OCI-M2 (cell line): ENCODE data around the gene RAB3IL1.

Experiments
- DNase-seq: peaks from one replicate; lab custom pipeline; 2025; ENCODE audit not compliant: unreplicated experiment; lab: John Stamatoyannopoulos, UW

RAB3IL1 gene

GRCh38 chr11:61919705-61920631, 2.6 kb upstream of the RAB3IL1 start:
- peak; percentile 22 for DNase-seq

DNA sequence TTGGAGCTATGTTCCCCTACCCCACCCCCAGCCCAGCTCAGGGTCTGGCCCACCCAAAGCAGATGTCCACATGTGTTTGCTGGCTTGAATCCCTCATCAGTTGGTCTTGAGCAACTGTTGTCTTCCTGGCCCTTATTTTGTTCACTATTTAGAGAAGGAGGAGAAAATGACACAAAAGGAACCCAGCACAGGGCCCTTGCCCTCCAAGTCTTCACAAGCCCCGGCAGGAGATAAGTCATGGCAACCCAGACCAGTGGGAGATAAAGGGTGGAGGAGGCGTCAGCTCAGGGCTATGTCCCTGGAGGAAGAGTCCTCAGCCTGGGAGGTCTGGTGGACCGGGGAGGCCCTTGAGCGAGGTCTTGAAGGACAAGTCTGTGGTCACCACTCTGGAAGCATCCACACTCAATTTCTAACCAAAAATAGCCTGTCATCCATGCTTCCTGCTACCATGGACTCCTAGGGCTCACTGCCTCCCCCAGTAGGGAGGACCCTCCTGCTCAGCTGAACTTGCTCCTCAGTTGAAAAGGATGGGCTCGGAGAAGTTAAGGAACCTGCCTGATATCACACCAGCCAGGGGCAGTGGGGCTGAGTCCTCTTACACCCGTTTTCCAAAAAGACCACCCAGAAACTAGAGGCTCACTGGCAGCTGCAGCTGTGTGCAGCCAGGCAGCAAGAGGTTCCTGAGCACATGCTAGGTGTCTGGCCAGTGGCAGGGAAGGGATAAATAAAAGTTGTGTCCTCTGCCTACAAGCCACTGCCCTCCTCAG, 1.8 kb upstream of the RAB3IL1 start:
- peak; percentile 21 for DNase-seq

DNA sequence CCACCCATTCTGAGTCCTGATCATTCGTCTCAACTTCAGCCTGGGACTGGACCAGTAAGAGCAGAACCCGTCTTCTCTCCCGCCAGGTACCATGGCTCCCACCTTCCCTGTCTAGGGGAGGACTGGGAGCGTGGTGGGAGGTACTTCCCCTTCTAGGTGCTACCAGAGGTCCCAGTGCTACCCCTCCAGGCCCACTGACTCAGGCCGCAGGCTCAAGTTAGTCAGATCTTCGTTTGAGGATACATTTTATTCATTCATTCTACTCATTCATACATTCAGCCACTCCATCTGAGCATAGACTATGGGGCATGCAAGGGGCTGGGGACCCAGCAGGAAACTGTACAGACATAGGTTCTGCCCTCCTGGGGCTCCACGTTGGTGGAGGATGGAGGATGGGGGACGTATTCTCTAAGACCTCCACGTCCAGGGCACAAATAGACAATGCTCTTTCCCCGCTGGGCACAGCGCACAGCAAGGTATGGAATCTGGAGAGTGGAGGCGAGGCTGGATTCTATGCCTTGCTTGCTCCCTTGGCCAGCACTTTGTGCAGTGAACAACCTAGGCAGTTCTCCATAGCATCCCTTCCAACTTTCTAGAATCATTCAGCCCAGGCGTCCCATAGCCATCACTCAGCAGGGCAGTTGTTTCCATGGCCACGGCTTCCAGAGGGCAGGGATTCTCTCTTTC, 1.0 kb upstream of the RAB3IL1 start:
- no peak for DNase-seq

- DNase-seq, result no peak
These were observed 531 bp downstream of the RAB3IL1 start for GRCh38 chr11:61916737-61917333.

DNA sequence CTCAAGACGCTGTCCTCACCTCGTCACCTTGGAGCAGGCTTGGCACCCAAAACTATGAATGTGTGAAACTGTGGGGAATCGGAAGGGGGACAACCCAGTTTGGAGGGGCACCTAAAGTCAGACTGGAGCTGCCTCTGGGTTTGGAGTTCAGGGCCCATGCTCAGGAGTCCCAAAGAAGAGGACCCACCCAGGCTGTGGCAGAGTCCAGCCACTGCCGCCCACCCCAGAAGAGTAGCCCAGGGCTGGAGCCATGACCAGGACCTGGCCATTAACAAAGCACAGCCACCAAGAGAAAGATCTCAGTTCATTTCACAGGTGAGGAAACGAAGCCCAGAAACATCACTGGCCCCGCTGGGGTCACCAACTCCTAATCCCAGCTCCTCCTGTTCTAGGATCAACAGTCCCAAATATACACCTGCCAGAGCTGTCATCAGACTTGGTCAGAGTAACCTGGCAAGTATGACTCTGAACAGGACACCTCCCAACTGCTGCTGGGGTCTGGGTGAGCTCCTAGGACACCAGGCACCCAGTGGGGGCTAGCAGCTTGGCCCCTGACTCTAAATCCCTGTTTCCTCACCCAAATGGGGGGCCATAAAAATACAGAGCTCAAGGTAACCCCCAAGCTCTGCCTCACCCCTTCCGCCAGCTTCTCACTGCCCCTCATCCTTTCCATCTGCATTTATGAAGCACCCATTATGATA, 2.7 kb downstream of the RAB3IL1 start:
- no peak for DNase-seq

GRCh38 chr11:61913699-61914395, 3.5 kb downstream of the RAB3IL1 start:
- DNase-seq, result no peak

- DNase-seq, result no peak
These were observed 4.2 kb downstream of the RAB3IL1 start for GRCh38 chr11:61912991-61913698.

GRCh38 chr11:61912530-61912898, 4.9 kb downstream of the RAB3IL1 start:
- DNase-seq, result no peak

- DNase-seq, result no peak
These were observed 5.5 kb downstream of the RAB3IL1 start for GRCh38 chr11:61911701-61912529.

DNA sequence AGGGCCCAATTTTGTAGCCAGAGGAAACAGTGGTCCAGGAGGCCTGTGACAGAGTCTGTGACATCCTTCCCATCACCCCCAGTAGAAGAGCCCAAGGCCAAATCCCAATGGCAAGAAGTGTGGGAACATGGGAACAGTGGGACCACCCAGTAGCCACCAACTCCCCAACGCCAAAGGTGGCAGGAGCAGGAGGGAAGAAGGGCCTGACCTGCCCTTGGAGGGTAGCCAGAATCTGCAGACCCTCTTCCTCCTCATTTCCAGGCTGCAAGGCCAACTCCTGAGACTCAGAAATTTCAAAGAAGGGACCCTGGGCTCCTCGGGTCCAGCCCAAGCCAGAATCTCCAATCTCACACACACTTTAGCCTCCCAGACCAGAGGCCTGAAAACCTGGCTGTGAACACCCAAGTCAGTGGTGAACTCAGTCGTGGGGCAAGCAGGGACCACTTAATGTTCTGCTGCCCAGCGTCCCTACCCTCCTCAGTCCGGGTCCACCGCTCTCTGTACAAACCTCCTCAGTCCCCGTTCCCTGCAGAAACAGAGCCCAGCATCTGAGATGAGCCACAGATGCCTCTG, 6.2 kb downstream of the RAB3IL1 start:
- DNase-seq, result no peak

DNA sequence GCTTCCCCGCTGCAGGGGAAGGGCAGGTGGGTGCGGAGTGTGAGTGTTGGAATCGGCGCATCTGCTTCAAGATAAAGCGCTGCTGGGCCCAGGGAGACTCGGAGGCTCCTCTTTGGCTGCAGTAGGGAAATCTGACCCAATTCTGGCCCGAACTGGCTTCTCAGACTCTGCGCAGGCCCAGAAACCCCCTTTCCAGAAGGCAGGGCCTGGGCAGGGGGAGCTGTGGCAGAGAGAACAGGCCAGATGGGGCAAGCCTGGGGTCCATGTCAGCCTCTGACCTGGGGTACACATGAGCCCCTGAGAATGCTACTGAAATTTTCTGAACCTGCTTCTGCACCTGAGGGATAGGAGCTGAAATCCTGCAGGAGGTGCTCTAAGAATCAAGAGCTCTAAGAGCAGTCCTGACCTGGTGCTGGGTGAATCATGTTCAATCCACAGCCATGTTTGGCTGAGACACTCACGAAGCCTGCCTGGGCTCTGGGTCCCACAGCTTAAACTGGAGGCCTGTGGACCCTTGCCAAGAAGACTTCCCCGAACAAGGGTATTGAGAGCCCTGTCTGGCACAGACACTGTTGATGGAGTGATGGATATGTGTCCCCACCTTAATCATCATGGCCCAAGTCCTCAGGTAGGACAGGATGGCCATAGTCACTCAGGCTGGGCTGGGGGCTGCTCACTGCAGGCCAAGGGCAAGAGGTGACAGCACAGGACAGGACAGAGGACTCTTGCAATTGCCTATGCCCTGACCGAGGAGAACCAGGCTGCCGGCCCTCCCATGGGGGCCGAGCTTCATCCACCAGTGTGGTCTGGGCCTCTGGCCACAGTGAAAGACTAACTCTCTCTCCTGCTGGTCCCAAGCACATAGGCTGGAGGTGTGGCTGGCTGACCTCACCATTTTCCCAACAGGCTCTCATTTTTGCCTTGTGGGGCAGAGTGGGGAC, 6.9 kb downstream of the RAB3IL1 start:
- no peak for DNase-seq

- DNase-seq, result no peak
These were observed 8.5 kb downstream of the RAB3IL1 start for GRCh38 chr11:61908730-61909316.

- DNase-seq, result no peak
These were observed 9.3 kb downstream of the RAB3IL1 start for GRCh38 chr11:61907871-61908729.

DNA sequence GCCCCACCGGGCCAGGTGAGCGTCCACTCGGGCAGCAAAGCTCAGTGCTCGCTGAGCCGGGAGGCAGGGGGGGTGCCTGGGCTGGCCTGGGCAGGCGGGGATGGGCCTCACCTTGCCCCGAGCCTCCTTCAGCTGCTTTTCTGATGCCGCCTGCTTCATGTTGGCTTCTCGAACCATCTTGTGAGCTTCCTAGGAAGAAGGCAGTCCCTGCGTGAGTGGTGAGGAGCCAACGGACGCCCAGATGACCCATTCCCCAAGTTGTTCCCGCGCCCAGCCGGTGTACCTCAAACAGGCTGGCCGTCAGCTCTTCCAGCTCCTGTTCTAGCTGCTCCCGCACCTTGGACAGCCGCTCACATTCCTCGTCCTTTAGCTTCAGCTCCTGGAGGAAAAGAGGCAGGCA, 10.1 kb downstream of the RAB3IL1 start:
- no peak for DNase-seq

DNA sequence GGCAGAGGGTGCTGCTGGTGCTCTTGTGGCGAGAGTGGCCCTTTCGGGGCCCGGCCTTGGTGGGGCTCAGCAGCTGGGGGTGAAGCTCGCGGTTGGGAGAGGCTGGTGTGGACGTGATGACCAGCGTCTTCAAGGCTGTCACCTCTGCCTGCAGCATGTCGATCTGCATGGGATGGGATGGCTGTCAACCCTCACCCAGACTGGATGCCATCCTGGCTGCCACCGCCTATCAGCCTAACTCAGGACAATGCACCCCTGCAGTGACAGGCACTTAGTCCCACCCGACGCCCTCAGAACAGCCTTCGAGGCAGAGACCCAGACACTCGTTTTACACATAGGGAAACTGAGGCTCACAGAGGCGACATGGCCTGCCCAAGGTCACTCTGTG, 10.8 kb downstream of the RAB3IL1 start:
- no peak for DNase-seq
